D721Med (cell line): ENCODE results near the gene SLC6A6.

Experiments used
- DNase-seq: peaks from one replicate; pipeline ENCODE4 v3.0.0; 2011; ENCODE audit warnings: low spot score; ENCODE audit not compliant: insufficient read length
- FAIRE-seq: peaks from 2 replicates; lab custom pipeline; 2011; peaks lifted over from hg19 to GRCh38; lab: Jason Lieb, UNC
- TF ChIP-seq, protein P1 (sequence below): IDR thresholded peaks from 2 replicates; pipeline ENCODE4 v1.5.1; 2012; ENCODE audit warnings: mild to moderate bottlenecking, control low read depth; ENCODE audit not compliant: insufficient read depth; ENCODE audit errors: missing control alignments

The SLC6A6 gene

DNA sequence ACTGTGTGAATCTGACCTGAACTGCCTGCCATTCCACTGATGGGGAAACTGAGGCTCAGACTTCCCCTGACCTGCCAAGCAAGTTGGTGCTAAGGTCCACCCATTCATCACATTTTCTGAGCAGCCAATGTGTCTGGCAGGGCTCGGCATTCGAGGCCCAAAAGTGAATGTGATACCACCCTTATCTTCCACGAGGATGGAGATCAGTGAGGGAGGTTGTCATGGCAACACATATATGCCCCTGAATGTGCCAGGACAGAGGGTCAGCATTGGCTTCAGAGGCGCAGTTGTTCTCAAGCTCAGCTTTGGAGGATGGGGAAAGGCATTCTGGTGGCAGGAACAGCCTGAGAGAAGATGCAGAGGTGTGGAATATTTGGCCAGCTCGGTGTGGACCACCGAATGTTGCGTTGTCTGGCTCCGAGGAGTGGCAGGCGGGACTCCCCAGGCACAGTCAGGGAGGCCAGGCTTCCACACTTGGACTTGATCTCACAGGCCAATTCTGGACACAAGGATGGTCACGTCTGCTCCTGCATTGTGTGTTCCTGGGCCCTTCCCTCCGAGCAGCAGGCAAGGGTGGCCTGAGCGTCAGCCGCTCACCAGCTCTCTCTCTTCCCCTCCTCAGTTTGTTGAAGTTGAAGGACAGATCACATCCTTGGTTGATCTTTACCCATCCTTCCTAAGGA is 74.3 kb downstream of the SLC6A6 start:
- no peak for FAIRE-seq
- TF ChIP-seq, protein P1, sequence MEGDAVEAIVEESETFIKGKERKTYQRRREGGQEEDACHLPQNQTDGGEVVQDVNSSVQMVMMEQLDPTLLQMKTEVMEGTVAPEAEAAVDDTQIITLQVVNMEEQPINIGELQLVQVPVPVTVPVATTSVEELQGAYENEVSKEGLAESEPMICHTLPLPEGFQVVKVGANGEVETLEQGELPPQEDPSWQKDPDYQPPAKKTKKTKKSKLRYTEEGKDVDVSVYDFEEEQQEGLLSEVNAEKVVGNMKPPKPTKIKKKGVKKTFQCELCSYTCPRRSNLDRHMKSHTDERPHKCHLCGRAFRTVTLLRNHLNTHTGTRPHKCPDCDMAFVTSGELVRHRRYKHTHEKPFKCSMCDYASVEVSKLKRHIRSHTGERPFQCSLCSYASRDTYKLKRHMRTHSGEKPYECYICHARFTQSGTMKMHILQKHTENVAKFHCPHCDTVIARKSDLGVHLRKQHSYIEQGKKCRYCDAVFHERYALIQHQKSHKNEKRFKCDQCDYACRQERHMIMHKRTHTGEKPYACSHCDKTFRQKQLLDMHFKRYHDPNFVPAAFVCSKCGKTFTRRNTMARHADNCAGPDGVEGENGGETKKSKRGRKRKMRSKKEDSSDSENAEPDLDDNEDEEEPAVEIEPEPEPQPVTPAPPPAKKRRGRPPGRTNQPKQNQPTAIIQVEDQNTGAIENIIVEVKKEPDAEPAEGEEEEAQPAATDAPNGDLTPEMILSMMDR = no peak
- no peak for DNase-seq

DNA sequence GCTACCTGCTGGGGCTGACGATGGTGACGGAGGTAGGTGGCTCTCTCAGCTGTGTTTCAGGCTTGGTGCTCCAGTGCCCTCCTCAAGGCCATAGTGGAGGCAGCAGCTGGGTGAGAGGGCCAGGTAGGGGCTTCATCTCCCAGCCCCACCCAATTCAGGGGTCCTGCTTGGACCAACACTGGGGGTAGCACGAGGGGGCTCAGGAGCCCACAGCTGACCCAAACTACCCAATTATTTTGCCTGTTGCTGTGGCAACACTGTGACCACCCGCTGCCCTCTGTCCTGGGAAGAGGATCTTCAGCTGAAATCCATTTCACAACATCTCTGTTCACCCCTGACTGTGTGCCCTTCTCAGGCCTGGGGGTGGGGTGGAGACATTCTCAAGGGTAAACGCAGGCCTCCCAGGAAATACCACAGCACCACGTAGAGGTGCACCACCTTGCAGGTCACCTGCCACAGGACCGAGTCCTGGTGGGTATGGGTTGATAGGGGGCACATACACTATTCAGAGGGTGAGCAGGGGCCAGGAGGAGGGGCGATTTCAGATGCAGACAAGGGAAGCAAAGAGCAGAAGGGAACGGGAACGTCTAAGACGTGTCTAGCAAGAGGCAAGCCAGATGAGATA is 75.0 kb downstream of the SLC6A6 start:
- FAIRE-seq = no peak
- DNase-seq = no peak

DNA sequence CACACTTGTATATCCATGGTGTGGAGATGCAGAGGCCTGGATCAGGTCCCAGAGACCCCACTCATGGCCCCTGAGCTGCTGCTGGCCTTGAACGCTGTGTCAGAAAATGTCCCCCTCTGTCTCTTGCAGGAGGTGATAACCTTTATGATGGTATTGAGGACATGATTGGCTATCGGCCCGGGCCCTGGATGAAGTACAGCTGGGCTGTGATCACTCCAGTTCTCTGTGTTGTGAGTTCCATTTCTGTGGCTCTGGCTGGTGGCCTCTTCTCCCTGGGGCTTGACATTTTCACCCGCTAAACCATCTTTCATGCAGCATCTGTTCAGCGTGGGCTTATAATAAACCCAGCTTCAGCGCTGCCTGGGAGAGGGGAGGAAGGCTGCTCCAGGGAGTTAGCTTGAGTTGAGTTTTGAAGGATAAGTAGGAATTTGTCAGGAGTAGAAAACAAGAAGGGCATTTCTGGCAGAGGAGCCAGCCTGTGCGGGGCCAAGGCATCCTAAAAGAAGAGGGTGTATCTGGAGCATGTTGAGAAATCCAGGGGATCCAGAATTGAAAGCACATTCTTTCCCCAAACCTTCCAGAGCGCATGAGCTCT is 76.6 kb downstream of the SLC6A6 start:
- DNase-seq (no peak), FAIRE-seq (no peak)
- TF ChIP-seq, protein P1 = no peak

More for the DNA sequence above, 75.0 kb downstream of the SLC6A6 start:
- TF ChIP-seq, protein P1 = no peak

DNA sequence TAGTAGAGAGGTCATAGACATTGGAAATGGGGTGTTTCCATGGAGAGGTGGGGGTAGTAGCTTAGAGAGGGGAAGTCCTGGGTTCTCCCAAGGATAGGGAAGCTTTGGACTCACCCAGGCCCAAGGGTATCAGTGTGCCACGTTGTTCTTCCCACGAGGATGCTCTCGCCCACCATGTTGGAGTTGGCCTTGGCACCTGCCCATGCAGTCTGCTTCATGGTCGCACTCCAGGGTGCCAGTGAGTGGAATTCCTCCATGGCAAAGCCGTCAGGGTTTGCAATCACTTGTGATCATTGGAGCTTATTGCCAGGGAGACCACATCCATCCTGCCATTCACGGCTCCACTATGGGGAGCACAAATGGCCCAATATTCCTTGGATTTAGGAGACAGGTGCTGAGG is 77.2 kb downstream of the SLC6A6 start:
- FAIRE-seq = no peak
- no peak for DNase-seq
- TF ChIP-seq, protein P1 = no peak

DNA sequence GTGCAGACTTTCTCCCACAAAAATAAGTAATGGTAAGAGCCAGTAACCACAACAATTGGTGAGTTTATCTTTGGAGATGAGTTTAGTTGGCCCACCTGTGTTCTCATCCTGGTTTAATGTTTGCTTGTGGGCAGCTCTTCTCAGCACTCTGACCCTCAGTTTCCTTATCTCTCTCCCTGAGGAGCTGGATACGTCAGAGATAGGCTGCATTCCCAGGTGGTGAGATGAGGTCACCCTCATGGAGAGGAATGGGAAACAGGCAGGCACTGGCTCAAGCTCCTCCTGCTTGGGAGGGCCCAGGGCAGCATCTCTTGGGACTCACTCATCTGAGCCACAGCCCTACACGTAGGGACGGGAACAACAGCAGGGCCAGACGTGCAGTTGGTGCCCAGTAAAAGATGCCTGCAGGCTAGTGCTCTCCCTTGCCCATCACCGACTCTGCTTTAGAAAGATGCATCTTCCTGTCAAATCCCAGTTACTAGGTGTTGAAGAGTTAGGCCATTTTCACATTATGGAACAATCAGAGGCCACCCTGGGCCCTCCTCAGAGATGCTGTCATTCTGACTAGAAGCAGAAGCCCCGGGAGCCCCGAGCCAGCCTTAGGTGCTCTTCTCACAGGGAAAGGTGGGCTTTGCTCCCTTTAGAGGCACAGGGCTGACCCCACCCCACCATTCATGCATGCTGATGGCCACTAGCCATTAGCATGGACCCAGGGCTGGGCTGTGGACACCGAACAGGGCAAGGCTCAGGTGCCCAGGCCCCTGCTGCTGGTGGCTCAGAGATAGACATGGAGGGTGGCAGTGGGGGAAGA is 78.0 kb downstream of the SLC6A6 start:
- DNase-seq = no peak
- no peak for FAIRE-seq
- TF ChIP-seq, protein P1 = no peak

DNA sequence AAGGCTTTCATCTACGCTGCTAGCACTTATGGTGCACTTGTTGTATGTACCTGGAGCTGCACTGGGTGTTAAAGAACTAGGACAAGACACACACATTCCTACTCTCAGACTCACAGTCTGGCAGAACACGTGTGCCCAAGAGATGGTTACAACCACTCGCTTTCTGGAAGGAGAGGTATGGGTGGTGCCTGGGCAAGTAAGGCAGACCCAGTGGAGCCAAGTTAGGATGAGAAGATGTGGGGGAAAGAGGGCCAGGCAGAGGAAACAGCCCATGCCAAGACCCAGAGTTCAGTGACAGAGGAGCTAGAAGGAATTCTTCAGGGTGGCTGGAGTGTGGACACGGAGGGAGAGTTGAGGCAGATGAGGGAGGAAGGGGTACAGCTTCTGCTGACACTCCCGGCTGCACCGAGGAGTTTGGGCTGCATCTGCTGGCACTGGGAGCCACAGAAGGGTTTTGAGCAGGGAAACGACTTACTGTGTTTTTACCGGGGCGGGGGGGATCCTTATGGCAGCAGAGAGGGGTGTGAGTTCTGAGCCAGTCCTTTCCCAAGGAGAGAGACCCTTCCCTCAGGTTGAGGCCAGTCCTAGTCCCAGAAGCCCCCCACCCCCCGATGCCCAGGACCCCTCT is 78.7 kb downstream of the SLC6A6 start:
- no peak for DNase-seq
- FAIRE-seq = no peak
- TF ChIP-seq, protein P1 = no peak
